Activated T-helper 17 cell treated with anti-CD3 and anti-CD28 coated beads, Interleukin-2, amount 50 U/mL, for 72 hours (primary cell): ENCODE results near the gene DGKD. TPM values are rescaled to one million over a fixed set of nuclear protein-coding genes. Genes with fewer than 3 reads are reported as not detected.

Source experiments
- ATAC-seq: fragments of 150-1000 bp; cut with Tn5 transposase; replicated peaks from 2 replicates; pipeline ENCODE4 v1.10.0; 2021; ENCODE audit warnings: mild to moderate bottlenecking, moderate library complexity
- H3K27ac Mint-ChIP-seq: one replicate; pipeline ENCODE4 v1.8.0; 2022; ENCODE audit warnings: mixed read lengths
- H3K27me3 Mint-ChIP-seq: one replicate; pipeline ENCODE4 v1.8.0; 2022; ENCODE audit warnings: mixed read lengths
- H3K36me3 Mint-ChIP-seq: one replicate; pipeline ENCODE4 v1.8.0; 2022; ENCODE audit warnings: low read depth, mild to moderate bottlenecking, mixed read lengths
- H3K4me1 Mint-ChIP-seq: one replicate; pipeline ENCODE4 v1.8.0; 2022; ENCODE audit warnings: mixed read lengths
- H3K4me3 Mint-ChIP-seq: one replicate; pipeline ENCODE4 v1.8.0; 2022; ENCODE audit warnings: mild to moderate bottlenecking, mixed read lengths
- H3K9me3 Mint-ChIP-seq: one replicate; pipeline ENCODE4 v1.8.0; 2022; ENCODE audit warnings: mixed read lengths
- total RNA-seq, 2 donors: library from RNA; stranded (reverse); gene quantifications; one replicate each; pipeline ENCODE4 v1.2.3, GENCODE V29; 2022

Gene DGKD
- total RNA-seq, 2 donors from 2014 or later: 34.6 to 59.6 TPM

DNA sequence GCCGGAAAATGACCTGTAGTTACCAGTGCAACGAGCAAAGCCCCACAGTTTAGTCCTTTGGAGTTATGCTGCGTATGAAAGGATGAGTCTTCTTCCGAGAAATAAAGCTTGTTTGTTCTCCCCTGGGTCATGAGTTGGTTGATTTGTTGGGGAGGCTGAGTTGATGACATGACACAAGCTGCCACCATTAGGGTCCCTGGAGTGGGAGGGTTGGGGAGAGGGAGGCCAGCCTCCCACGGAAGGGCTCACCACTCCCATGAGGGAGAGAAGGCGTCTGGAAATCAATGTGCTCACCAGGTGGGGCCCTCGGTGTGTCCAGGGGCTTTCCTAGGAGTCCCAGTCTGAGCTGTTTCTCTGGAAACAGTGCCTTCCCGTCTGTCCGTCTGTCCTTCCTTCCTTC, 7.4 kb upstream of the DGKD start:
- H3K27ac Mint-ChIP-seq: no peak overlapping the region
- ATAC-seq: no peak
- no peak overlapping the region for H3K4me3 Mint-ChIP-seq
- H3K9me3 Mint-ChIP-seq: no peaks in the 10 kb centered on the region
- H3K4me1 Mint-ChIP-seq: peaks cover 11% of the 10 kb centered on the region
- no peaks in the 10 kb centered on the region for H3K27me3 Mint-ChIP-seq
- no peaks in the 10 kb centered on the region for H3K36me3 Mint-ChIP-seq

DNA sequence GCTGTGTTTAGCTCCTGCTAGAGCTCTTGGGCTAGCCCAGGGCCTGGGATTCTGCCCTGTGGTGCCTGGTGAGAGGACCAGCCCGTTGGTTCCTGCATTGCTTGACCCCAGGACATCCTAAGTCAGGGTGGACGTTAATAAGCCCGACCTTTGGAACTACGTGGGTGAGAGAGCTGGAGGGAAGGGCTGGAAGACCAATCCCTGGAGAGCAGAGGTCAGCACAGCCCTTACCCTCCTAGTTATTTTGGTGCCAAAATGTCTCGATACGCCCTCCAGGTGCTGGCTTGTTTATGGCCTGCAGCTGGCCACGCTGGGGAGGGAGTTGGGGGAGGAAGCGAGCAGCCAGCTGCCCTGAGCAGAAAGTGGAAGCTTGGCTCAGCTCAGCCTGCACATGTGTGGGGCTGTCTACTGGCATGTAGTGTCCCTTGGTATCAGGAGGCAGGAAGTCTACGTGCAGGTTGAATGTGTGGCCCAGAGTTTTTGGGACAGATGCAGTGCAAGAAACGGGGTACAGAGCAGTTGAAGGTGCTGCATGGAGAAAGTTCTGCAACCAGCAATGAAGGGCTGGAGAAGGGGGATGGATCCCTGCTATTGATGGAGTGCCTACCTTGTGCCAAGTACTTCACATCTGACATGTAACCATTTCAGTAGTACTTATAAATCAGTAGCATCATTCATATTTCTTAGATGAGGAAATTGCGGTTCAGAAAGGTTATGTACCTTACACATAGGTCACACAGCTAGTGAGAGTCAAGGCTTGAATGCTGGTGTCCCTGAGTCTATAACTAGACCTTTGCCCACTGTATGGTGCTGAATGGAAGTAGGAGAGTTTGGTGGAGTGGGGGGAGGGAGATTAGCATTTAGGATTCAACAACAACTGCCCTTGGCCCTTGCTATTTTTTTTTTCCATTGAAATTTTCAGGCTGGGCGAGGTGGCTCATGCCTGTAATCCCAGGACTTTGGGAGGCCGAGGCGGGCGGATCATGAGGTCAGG, 5.0 kb upstream of the DGKD start:
- Mint-ChIP-seq H3K36me3 (no peaks in the 10 kb centered on the region), H3K4me1 (peaks cover 18% of the 10 kb centered on the region), H3K4me3 (no peak overlapping the region), H3K27ac (no peak overlapping the region), H3K27me3 (no peaks in the 10 kb centered on the region), H3K9me3 (no peaks in the 10 kb centered on the region)
- no peak for ATAC-seq

GRCh38 chr2:233350708-233351107, 3.6 kb upstream of the DGKD start:
- peak; percentile 71 for ATAC-seq
- Mint-ChIP-seq H3K4me1 (peaks cover 23% of the 10 kb centered on the region), H3K4me3 (peak overlapping the region; percentile 35), H3K27ac (peak overlapping the region; percentile 65), H3K27me3 (no peaks in the 10 kb centered on the region), H3K9me3 (no peaks in the 10 kb centered on the region), H3K36me3 (peaks cover 6% of the 10 kb centered on the region)

DNA sequence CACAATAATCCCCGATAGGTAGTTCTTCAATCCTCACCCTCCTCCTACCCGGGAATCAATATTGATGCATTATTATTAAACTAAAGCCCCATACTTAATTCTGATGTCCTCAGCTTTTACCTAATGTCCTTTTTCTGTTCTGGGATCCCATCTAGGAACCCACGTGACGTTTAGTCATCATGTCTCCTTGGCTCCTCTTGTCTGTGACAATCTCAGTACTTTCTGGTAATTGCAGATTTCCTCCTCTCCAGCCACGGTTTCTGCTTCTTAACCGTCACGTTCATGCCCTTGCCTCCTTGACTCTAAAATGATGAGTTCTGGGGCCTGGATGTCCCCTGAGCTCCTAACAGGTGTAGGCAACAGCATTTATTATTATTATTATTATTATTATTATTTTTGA, 2.9 kb upstream of the DGKD start:
- Mint-ChIP-seq H3K27me3 (no peaks in the 10 kb centered on the region), H3K4me1 (peaks cover 30% of the 10 kb centered on the region), H3K36me3 (peaks cover 13% of the 10 kb centered on the region), H3K4me3 (no peak overlapping the region), H3K27ac (no peak overlapping the region), H3K9me3 (no peaks in the 10 kb centered on the region)
- ATAC-seq: no peak

DNA sequence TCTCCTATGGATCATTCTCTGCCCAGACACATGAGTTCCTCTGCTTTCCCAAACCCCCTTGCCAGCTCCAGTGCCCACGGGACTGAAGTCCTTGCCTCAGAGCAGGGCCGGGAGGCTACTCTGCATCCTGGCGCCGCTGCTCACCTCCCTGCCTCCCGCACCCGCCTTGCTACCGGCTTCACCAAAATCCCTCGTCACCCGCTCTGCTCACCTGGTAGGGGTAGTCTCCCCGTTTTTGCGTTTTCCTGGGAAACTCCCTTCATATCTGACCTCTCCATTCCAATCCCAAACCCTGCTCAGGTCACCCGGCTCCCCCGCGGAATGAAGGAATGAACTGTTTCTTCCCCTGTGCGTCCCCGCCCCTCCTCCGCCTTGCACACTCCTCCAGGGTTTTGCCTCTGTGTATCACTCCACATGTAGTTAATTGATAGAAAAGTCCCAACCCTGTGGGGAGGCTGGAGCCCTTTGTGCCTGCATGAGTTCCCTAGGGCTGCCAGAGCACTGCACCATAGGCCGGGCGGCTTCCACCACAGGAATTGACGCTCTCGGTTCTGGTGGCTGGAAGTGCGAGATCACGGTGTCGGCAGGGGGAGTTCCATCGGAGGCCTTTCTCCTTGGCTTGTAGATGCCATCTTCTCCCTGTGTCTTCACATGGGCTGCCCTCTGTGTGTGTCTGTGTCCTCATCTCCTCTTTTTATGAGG, 2.0 kb upstream of the DGKD start:
- Mint-ChIP-seq H3K27ac (no peak overlapping the region), H3K4me1 (peaks cover 37% of the 10 kb centered on the region), H3K9me3 (no peaks in the 10 kb centered on the region), H3K27me3 (no peaks in the 10 kb centered on the region), H3K36me3 (peaks cover 21% of the 10 kb centered on the region), H3K4me3 (peak overlapping the region; percentile 83)
- no peak for ATAC-seq

DNA sequence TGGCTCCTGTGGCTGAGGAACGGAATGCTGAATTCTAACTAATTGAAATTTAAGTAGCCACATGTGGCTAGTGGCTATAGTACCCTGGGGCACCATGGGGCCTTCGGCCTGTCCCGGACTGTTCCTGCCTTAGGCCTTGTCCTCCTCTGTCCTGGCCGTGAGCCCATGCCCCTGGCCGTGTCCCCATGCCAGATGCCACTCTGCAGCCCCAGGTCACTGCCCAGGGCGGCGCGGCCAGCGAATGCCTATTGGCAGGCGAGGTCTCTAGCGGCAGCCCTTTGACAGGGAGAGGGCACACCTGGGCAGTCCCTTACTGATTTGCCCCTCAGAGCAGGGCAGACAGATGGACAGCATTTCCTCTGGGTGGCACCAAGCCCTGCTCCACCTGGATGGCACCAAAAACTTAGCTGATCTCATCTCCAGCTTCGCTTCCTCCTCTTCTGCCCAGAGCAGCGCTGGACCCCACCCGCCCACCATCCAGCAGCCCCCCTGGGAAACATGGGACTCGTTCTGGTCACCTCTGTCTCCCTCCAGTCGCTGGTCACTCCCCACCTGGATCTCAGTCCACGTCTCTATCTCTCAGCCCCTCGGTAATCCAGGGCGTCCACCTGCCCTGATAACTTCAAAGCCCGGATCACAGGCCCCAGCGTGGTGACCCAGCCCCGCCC, 1.1 kb upstream of the DGKD start:
- Mint-ChIP-seq H3K4me3 (peak overlapping the region; percentile 83), H3K36me3 (peaks cover 21% of the 10 kb centered on the region), H3K27me3 (no peaks in the 10 kb centered on the region), H3K27ac (peak overlapping the region; percentile 87), H3K9me3 (no peaks in the 10 kb centered on the region), H3K4me1 (peaks cover 37% of the 10 kb centered on the region)
- ATAC-seq: no peak

DNA sequence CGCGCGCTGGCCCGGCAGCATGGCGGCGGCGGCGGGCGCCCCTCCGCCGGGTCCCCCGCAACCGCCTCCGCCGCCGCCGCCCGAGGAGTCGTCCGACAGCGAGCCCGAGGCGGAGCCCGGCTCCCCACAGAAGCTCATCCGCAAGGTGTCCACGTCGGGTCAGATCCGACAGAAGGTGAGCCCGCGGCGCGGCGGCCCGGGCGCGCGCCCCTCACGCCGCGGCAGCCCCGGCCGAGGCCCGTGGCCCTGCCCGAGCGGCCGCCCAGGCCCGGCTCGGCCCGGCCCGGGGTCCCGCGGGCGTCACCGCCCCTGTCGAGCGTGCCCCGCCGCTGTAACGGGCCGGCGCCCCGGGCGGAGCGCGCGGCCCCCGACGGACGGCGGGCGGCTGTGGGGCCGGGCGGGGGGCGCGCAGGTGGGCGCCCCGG, 218 bp downstream of the DGKD start:
- Mint-ChIP-seq H3K4me1 (peaks cover 45% of the 10 kb centered on the region), H3K27ac (no peak overlapping the region), H3K27me3 (no peaks in the 10 kb centered on the region)

GRCh38 chr2:233354971-233355574, 779 bp downstream of the DGKD start:
- Mint-ChIP-seq H3K4me1 (peaks cover 43% of the 10 kb centered on the region), H3K36me3 (peaks cover 28% of the 10 kb centered on the region), H3K27ac (peak overlapping the region; percentile 5), H3K4me3 (peak overlapping the region; percentile 87), H3K27me3 (no peaks in the 10 kb centered on the region), H3K9me3 (no peaks in the 10 kb centered on the region)
- no peak for ATAC-seq

More for the DNA sequence above, 218 bp downstream of the DGKD start:
- Mint-ChIP-seq H3K9me3 (no peaks in the 10 kb centered on the region), H3K36me3 (peaks cover 28% of the 10 kb centered on the region), H3K4me3 (peak overlapping the region; percentile 87)
- peak; percentile 26 for ATAC-seq

GRCh38 chr2:233355916-233356315, 1.6 kb downstream of the DGKD start:
- peak overlapping the region; percentile 87 for H3K4me3 Mint-ChIP-seq
- H3K9me3 Mint-ChIP-seq: no peaks in the 10 kb centered on the region
- H3K27me3 Mint-ChIP-seq: no peaks in the 10 kb centered on the region
- H3K27ac Mint-ChIP-seq: peak overlapping the region; percentile 5
- peaks cover 28% of the 10 kb centered on the region for H3K36me3 Mint-ChIP-seq
- no peak for ATAC-seq
- peaks cover 35% of the 10 kb centered on the region for H3K4me1 Mint-ChIP-seq

DNA sequence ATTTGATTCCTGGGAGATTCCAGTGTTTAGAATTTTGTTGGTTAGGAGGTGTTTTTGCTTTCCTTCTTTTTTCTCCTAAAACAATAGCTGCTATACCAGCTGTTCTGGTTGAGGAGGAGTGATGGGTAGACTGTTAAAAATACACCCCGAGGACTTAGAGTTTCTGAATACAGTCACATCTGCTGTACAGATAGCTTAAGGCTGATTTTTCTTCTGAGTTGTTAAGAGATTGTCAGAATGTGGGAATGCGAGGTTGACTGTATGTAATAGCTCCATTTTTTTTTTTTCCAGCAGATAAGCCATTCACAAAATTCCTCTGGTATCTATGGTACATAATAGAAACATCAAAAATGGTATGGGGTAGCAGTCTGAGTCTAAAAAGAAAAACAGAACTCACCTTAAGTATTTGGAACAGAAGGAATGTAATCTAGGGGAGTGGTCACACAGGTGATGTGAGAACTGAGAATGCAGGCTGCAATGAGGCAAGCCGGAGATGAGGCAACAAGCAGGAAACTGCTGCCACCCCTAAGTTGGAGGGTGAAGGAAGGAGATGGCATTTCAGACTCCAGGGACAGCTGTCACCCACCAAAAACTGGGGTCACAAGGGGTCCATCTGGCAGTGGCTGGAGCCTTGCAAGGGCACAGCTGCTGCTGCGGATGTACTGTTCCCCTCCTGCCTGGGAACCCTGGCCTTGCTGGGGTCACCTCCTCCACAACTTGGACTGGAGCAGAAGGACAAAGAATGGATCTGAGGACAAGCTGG, 2.4 kb downstream of the DGKD start:
- H3K4me3 Mint-ChIP-seq: peak overlapping the region; percentile 87
- no peak overlapping the region for H3K27ac Mint-ChIP-seq
- no peaks in the 10 kb centered on the region for H3K27me3 Mint-ChIP-seq
- ATAC-seq: no peak
- H3K36me3 Mint-ChIP-seq: peaks cover 28% of the 10 kb centered on the region
- H3K4me1 Mint-ChIP-seq: peaks cover 35% of the 10 kb centered on the region
- H3K9me3 Mint-ChIP-seq: no peaks in the 10 kb centered on the region

DNA sequence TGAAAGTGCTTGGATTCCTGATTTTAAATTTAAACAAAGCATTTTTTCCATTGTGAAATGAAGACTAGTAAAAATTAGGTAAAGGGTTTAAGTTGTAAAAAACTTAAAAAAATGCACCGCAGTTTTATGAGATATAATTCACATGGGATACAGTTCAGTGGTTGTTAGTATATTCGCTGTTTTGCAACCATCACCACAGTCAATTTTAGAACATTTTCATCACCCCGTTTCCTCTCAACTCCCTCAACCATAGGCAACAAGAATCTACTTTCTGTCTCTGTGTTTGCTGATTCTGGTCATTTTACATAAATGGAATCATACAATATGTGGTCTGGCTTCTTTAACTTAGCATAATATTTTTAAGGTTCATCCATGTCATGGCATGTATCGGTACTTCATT, 4.0 kb downstream of the DGKD start:
- Mint-ChIP-seq H3K27ac (no peak overlapping the region), H3K4me1 (peaks cover 35% of the 10 kb centered on the region), H3K36me3 (peaks cover 28% of the 10 kb centered on the region), H3K9me3 (no peaks in the 10 kb centered on the region), H3K4me3 (no peak overlapping the region), H3K27me3 (no peaks in the 10 kb centered on the region)
- ATAC-seq: no peak

GRCh38 chr2:233358947-233359346, 4.7 kb downstream of the DGKD start:
- Mint-ChIP-seq H3K9me3 (peaks cover 3% of the 10 kb centered on the region), H3K4me3 (no peak overlapping the region), H3K27me3 (no peaks in the 10 kb centered on the region), H3K4me1 (peaks cover 34% of the 10 kb centered on the region), H3K36me3 (peaks cover 33% of the 10 kb centered on the region), H3K27ac (peak overlapping the region; percentile 2)
- peak; percentile 15 for ATAC-seq

GRCh38 chr2:233359823-233360222, 5.5 kb downstream of the DGKD start:
- Mint-ChIP-seq H3K4me3 (no peak overlapping the region), H3K9me3 (peaks cover 3% of the 10 kb centered on the region), H3K4me1 (peaks cover 33% of the 10 kb centered on the region), H3K36me3 (peaks cover 34% of the 10 kb centered on the region), H3K27ac (peak overlapping the region; percentile 2), H3K27me3 (no peaks in the 10 kb centered on the region)
- no peak for ATAC-seq
